ENCODE measurements around the gene FAM193A.
"Not testable (repeated sequence)": the region's sequence is repeated elsewhere in the genome, so short reads cannot be mapped to it uniquely, and the experiment has no call there.

Gene FAM193A

DNA sequence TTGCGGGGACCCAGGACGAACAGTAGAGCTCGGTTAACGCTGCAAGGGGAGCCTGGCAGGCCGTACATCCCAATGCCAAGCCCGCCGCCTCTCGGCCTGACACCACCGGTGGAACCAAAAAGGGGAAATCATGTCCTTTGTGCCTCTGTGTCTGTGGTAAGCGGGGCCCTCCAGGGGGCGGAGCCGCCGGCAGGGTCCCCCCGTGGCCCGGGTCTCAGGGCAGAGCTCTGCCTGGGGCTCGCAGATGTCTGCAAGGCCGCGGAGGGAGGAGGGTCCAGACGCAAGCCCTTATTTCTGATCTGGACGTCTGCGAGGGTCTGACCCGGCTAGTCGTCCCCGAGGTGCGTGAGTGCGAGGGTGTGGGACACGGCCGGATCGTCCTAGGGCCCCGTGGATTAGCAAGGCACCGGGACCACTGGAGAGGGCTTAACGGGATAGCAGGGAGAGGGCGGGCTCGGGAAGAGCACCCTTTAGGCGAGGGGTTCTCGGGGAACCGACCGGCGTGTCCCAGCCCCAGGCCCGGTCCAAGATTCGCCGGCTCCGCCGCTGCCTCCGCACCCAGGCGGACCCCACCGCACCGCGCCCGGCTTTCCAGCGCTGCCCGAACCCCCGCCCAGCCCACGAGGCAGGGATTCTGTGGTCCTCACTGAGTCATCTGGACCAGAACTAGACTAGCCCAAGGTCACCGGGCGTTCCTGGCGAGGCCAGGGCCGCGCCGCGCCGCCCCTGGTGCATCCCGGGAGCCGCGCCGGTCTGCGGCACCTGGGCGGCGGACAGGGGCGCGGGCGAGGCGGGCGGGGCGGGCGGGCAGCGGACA lies 863 bp upstream of the FAM193A start:
- TF ChIP-seq, protein P1, sequence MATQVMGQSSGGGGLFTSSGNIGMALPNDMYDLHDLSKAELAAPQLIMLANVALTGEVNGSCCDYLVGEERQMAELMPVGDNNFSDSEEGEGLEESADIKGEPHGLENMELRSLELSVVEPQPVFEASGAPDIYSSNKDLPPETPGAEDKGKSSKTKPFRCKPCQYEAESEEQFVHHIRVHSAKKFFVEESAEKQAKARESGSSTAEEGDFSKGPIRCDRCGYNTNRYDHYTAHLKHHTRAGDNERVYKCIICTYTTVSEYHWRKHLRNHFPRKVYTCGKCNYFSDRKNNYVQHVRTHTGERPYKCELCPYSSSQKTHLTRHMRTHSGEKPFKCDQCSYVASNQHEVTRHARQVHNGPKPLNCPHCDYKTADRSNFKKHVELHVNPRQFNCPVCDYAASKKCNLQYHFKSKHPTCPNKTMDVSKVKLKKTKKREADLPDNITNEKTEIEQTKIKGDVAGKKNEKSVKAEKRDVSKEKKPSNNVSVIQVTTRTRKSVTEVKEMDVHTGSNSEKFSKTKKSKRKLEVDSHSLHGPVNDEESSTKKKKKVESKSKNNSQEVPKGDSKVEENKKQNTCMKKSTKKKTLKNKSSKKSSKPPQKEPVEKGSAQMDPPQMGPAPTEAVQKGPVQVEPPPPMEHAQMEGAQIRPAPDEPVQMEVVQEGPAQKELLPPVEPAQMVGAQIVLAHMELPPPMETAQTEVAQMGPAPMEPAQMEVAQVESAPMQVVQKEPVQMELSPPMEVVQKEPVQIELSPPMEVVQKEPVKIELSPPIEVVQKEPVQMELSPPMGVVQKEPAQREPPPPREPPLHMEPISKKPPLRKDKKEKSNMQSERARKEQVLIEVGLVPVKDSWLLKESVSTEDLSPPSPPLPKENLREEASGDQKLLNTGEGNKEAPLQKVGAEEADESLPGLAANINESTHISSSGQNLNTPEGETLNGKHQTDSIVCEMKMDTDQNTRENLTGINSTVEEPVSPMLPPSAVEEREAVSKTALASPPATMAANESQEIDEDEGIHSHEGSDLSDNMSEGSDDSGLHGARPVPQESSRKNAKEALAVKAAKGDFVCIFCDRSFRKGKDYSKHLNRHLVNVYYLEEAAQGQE (IDR thresholded peaks at IDR 0.05; ENCODE audit: insufficient replicate concordance, low read depth), result no peak
- TF ChIP-seq, protein P2, sequence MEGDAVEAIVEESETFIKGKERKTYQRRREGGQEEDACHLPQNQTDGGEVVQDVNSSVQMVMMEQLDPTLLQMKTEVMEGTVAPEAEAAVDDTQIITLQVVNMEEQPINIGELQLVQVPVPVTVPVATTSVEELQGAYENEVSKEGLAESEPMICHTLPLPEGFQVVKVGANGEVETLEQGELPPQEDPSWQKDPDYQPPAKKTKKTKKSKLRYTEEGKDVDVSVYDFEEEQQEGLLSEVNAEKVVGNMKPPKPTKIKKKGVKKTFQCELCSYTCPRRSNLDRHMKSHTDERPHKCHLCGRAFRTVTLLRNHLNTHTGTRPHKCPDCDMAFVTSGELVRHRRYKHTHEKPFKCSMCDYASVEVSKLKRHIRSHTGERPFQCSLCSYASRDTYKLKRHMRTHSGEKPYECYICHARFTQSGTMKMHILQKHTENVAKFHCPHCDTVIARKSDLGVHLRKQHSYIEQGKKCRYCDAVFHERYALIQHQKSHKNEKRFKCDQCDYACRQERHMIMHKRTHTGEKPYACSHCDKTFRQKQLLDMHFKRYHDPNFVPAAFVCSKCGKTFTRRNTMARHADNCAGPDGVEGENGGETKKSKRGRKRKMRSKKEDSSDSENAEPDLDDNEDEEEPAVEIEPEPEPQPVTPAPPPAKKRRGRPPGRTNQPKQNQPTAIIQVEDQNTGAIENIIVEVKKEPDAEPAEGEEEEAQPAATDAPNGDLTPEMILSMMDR (IDR thresholded peaks at IDR 0.05; ENCODE audit: insufficient read depth, low read length), result peak; percentile 22
- peak; percentile 93 for TF ChIP-seq SPI1 (IDR thresholded peaks at IDR 0.05; ENCODE audit: borderline replicate concordance, low read depth)
- H3K27ac ChIP-seq (replicated peaks), result peak overlapping the region; percentile 97
- peak; percentile 34 to 90 for DNase-seq (ENCODE audit: low read depth in 1 of 2, low spot score in 1 of 2)
- H3K27me3 ChIP-seq (ENCODE audit: insufficient read depth, poor library complexity, severe bottlenecking), result no peaks in the 10 kb centered on the region
- H3K4me3 ChIP-seq (replicated peaks; ENCODE audit: insufficient read depth, low read length), result peak overlapping the region; percentile 77

DNA sequence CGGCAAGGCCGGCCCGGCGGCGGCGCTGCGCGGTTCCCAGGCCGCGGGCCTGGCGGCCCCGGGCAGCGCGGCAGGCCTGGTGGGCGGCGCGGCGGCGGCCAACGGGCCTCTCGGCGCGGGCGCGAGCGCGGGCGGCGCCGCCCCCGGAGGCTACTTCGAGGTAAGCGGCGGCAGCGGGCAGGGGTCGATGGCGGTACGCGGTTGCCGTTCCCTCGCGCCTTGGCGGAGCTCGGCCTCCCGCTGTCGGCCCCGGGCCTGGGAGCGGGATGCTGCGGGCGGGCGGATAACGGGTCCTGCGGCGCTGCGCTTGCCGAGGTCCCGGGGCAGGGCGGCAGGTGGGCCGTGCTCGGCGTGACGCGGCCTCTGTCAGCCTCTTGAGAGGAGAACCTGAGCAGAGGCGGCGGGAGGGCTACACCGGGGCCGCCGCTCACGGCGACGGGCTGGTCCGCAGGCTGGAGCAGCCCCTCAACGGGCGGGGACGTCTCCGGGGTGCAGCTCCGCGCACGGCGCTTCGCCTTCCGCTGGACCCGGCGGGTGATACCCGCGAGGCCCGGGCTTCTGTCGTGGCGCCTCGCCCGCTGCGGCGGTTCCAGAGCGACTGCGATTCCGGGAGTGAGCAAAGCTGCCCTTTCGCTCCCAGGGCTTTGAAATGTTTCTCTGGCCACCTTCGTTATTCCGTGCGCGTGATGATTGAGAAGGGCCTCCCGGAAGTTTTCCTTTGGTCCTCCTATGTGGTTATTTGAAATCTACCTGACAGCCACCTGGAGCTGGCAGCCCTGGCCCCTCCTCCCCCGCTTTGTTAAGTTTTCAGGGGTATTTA lies 774 bp downstream of the FAM193A start:
- H3K27ac ChIP-seq (replicated peaks), result peak overlapping the region; percentile 68
- H3K27me3 ChIP-seq (ENCODE audit: insufficient read depth, poor library complexity, severe bottlenecking), result no peaks in the 10 kb centered on the region
- DNase-seq (ENCODE audit: low read depth in 1 of 2, low spot score in 1 of 2), result peak; percentile 28 to 40
- peak overlapping the region; percentile 94 for H3K4me3 ChIP-seq (replicated peaks; ENCODE audit: insufficient read depth, low read length)
- TF ChIP-seq POLR2AphosphoS5 (IDR thresholded peaks at IDR 0.05; ENCODE audit: low read depth), result no peak
- no peak for TF ChIP-seq GABPA (IDR thresholded peaks at IDR 0.05; ENCODE audit: low read depth)
- TF ChIP-seq, protein P2 (IDR thresholded peaks at IDR 0.05; ENCODE audit: insufficient read depth, low read length), result no peak
- TF ChIP-seq SPI1 (IDR thresholded peaks at IDR 0.05; ENCODE audit: borderline replicate concordance, low read depth), result no peak

DNA sequence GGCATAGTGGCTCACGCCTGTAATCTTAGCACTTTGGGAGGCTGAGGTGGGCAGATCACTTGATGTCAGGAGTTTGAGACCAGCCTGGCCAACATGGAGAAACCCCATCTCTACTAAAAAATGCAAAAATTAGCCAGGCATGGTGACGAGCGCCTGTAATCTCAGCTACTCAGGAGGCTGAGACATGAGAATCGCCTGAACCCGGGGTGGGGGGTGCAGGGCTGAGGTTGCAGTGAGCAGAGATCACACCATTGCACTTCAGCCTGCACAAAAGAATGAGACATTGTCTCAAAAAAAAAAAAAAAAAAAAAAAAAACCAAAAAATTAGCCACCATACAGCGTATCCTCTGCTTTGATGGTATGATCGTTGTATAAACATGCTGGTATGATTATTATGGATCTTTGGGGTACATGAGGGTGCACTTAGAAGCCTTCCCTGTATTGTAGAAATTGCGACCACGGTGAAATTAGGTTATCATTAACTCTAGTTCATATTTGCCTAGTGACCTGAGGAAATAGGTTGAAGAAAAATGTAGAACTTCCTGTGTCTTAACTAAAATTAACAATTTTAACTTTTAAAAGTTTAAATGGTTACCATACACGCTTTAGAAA lies 7.2 kb downstream of the FAM193A start:
- not testable (repeated sequence) for H3K4me3 ChIP-seq (replicated peaks; ENCODE audit: insufficient read depth, low read length); H3K27me3 ChIP-seq (ENCODE audit: insufficient read depth, poor library complexity, severe bottlenecking); H3K27ac ChIP-seq (replicated peaks); DNase-seq (ENCODE audit: low read depth in 1 of 2, low spot score in 1 of 2)

DNA sequence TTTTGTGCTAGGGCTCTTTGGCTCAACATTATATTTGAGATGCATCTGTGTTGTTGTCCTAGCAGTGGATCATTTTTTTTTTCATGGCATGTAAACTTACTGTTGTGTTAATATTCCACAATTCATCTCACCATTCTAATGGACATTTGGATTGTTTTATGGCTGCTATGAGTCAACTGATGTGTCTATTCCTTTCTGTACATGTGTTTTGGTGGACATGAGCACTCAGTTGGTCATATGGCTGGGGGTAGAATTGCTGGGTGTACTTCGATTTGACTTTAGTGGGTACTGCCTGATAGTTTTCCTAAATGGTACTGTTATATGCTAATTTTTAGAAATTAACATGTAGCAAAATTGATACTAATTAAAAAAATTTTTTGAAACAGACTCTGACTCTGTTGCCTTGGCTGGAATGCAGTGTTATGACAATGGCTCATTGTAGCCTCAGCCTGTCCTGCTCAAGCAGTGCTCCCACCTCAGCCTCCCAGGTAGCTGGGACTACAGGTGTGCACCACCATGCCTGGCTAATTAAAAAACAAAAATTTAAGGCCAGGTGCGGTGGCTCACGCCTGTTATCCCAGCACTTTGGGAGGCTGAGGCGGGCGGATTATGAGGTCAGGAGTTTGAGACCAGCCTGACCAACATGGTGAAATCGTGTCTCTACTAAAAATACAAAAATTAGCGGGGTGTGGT lies 9.0 kb downstream of the FAM193A start:
- no peak for DNase-seq (ENCODE audit: low read depth in 1 of 2, low spot score in 1 of 2)
- Histone ChIP-seq H3K27me3 (ENCODE audit: insufficient read depth, poor library complexity, severe bottlenecking) (no peaks in the 10 kb centered on the region), H3K27ac (replicated peaks) (no peak overlapping the region), H3K4me3 (replicated peaks; ENCODE audit: insufficient read depth, low read length) (no peak overlapping the region)
- TF ChIP-seq POLR2AphosphoS5 (IDR thresholded peaks at IDR 0.05; ENCODE audit: low read depth) (no peak), GABPA (IDR thresholded peaks at IDR 0.05; ENCODE audit: low read depth) (no peak), SPI1 (IDR thresholded peaks at IDR 0.05; ENCODE audit: borderline replicate concordance, low read depth) (no peak)
- TF ChIP-seq, protein P2 (IDR thresholded peaks at IDR 0.05; ENCODE audit: insufficient read depth, low read length), result no peak
- TF ChIP-seq, protein P1 (IDR thresholded peaks at IDR 0.05; ENCODE audit: insufficient replicate concordance, low read depth), result no peak
